Measurements from ENCODE around the gene TBC1D5. TPM values are rescaled to one million over a fixed set of nuclear protein-coding genes. Genes with fewer than 3 reads are reported as not detected.

Gene TBC1D5
- total RNA-seq, 1 experiment from 2014 or later, result 36.4 TPM

- no peaks in the 10 kb centered on the region for H3K36me3 Mint-ChIP-seq (ENCODE audit: insufficient read depth, unreplicated experiment)
- H3K4me1 Mint-ChIP-seq (ENCODE audit: low read depth, unreplicated experiment), result no peaks in the 10 kb centered on the region
- no peak overlapping the region for H3K4me3 ChIP-seq (ENCODE audit: low read depth, low read length)
- H3K4me3 Mint-ChIP-seq (ENCODE audit: unreplicated experiment), result no peak overlapping the region
- no peaks in the 10 kb centered on the region for H3K9me3 Mint-ChIP-seq (ENCODE audit: unreplicated experiment)
- DNase-seq, result no peak
- TF ChIP-seq CTCF (IDR thresholded peaks at IDR 0.05; ENCODE audit: insufficient read depth in 1 of 2, low read depth in 1 of 2, low read length in 1 of 2, severe bottlenecking in 1 of 2, unreplicated experiment in 1 of 2), result no peak
- ChIA-PET POLR2A (no interaction called here), CTCF (no interaction called here)
- no peaks in the 10 kb centered on the region for H3K27me3 Mint-ChIP-seq (ENCODE audit: insufficient read depth, unreplicated experiment)
- intact Hi-C loops (cut with micrococcal nuclease; ENCODE audit: unreplicated experiment), result no loop called here
- H3K9me3 ChIP-seq, result no peaks in the 10 kb centered on the region
- H3K27ac Mint-ChIP-seq (ENCODE audit: unreplicated experiment), result no peak overlapping the region
- H3K27me3 ChIP-seq (replicated peaks; ENCODE audit: control insufficient read depth, insufficient read depth, low read length), result no peaks in the 10 kb centered on the region
- no peaks in the 10 kb centered on the region for H3K4me1 ChIP-seq
- no TSS peak for BruUV-seq (replicated peaks)
- no peaks in the 10 kb centered on the region for H3K36me3 ChIP-seq (ENCODE audit: control insufficient read depth, insufficient read depth, low read length)
These were observed 523.8 kb downstream of the TBC1D5 start for GRCh38 chr3:17218587-17218986.

GRCh38 chr3:17217588-17217987, 524.8 kb downstream of the TBC1D5 start:
- intact Hi-C loops (cut with micrococcal nuclease; ENCODE audit: unreplicated experiment), result no loop called here
- no peaks in the 10 kb centered on the region for H3K27me3 Mint-ChIP-seq (ENCODE audit: insufficient read depth, unreplicated experiment)
- Histone ChIP-seq H3K4me1 (peaks cover 5% of the 10 kb centered on the region; the same call in 1 of the 2 replicates), H3K36me3 (ENCODE audit: control insufficient read depth, insufficient read depth, low read length) (no peaks in the 10 kb centered on the region), H3K4me3 (ENCODE audit: low read depth, low read length) (no peak overlapping the region), H3K9me3 (no peaks in the 10 kb centered on the region), H3K27me3 (replicated peaks; ENCODE audit: control insufficient read depth, insufficient read depth, low read length) (no peaks in the 10 kb centered on the region)
- no peak overlapping the region for H3K4me3 Mint-ChIP-seq (ENCODE audit: unreplicated experiment)
- H3K27ac Mint-ChIP-seq (ENCODE audit: unreplicated experiment), result no peak overlapping the region
- no TSS peak for BruUV-seq (replicated peaks)
- H3K9me3 Mint-ChIP-seq (ENCODE audit: unreplicated experiment), result no peaks in the 10 kb centered on the region
- no peaks in the 10 kb centered on the region for H3K4me1 Mint-ChIP-seq (ENCODE audit: low read depth, unreplicated experiment)
- DNase-seq, result no peak
- H3K36me3 Mint-ChIP-seq (ENCODE audit: insufficient read depth, unreplicated experiment), result no peaks in the 10 kb centered on the region
- no peak for TF ChIP-seq CTCF (IDR thresholded peaks at IDR 0.05; ENCODE audit: insufficient read depth in 1 of 2, low read depth in 1 of 2, low read length in 1 of 2, severe bottlenecking in 1 of 2, unreplicated experiment in 1 of 2)
- ChIA-PET POLR2A (no interaction called here), CTCF (no interaction called here)

GRCh38 chr3:17213102-17213501, 529.3 kb downstream of the TBC1D5 start:
- H3K36me3 Mint-ChIP-seq (ENCODE audit: insufficient read depth, unreplicated experiment), result no peaks in the 10 kb centered on the region
- H3K4me1 Mint-ChIP-seq (ENCODE audit: low read depth, unreplicated experiment), result no peaks in the 10 kb centered on the region
- POLR2A ChIA-PET, result no interaction called here
- H3K9me3 ChIP-seq, result no peaks in the 10 kb centered on the region
- DNase-seq, result peak in 1 of 2 experiments; percentile 13
- no peak overlapping the region for H3K27ac Mint-ChIP-seq (ENCODE audit: unreplicated experiment)
- no peaks in the 10 kb centered on the region for H3K9me3 Mint-ChIP-seq (ENCODE audit: unreplicated experiment)
- no peak overlapping the region for H3K4me3 ChIP-seq (ENCODE audit: low read depth, low read length)
- CTCF ChIA-PET, result no interaction called here
- TF ChIP-seq CTCF (IDR thresholded peaks at IDR 0.05; ENCODE audit: insufficient read depth in 1 of 2, low read depth in 1 of 2, low read length in 1 of 2, severe bottlenecking in 1 of 2, unreplicated experiment in 1 of 2), result no peak
- no peak overlapping the region for H3K4me3 Mint-ChIP-seq (ENCODE audit: unreplicated experiment)
- no peaks in the 10 kb centered on the region for H3K36me3 ChIP-seq (ENCODE audit: control insufficient read depth, insufficient read depth, low read length)
- H3K4me1 ChIP-seq, result peaks cover 5% of the 10 kb centered on the region; the same call in 1 of the 2 replicates
- intact Hi-C loops (cut with micrococcal nuclease; ENCODE audit: unreplicated experiment), result no loop called here
- no peaks in the 10 kb centered on the region for H3K27me3 ChIP-seq (replicated peaks; ENCODE audit: control insufficient read depth, insufficient read depth, low read length)
- no peaks in the 10 kb centered on the region for H3K27me3 Mint-ChIP-seq (ENCODE audit: insufficient read depth, unreplicated experiment)
- BruUV-seq (replicated peaks), result no TSS peak
